GM10847 (cell line): Measurements from ENCODE around the gene PEX5L.

Experiments used
- POLR2A ChIP-seq: IDR thresholded peaks from 2 replicates; pipeline ENCODE4 v1.6.1; 2011; ENCODE audit not compliant: insufficient read length; ENCODE audit errors: extremely low read depth

PEX5L gene, protein sequence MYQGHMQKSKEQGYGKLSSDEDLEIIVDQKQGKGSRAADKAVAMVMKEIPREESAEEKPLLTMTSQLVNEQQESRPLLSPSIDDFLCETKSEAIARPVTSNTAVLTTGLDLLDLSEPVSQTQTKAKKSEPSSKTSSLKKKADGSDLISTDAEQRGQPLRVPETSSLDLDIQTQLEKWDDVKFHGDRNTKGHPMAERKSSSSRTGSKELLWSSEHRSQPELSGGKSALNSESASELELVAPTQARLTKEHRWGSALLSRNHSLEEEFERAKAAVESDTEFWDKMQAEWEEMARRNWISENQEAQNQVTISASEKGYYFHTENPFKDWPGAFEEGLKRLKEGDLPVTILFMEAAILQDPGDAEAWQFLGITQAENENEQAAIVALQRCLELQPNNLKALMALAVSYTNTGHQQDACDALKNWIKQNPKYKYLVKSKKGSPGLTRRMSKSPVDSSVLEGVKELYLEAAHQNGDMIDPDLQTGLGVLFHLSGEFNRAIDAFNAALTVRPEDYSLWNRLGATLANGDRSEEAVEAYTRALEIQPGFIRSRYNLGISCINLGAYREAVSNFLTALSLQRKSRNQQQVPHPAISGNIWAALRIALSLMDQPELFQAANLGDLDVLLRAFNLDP

GRCh38 chr3:180036671-180037455 is at the start of gene PEX5L:
Gene PEX5L (minus strand): TSS chr3:180036937. CDS start chr3:180036599, 338 bp downstream.
- no peak for TF ChIP-seq POLR2A

DNA sequence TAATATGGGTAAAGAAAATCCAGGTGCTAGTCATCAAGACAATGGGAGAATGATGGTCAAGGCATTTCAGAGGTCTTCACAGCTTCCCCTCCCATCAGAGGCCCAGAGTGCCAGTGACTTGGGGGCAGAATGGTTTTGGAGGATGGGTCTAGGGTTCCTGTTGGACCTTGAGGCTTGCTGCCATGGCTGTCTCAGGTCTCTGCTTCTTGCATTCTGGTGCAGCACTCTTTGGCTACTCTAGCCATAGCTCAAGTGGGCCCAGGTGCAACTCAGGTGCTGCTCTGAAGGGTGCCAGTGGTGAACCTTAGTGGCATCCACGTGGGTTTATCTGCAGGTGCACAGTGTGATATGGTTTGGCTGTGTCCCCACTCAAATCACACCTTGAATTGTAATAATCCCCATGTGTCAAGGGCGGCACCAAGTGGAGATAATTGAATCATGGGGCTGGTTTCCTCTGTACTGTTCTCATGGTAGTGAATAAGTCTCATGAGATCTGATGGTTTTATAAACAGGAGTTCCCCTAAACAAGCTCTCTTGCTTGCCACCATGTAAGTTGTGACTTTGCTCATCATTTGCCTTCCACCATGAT is 48.5 kb upstream of the PEX5L start:
- no peak for TF ChIP-seq POLR2A

GRCh38 chr3:180082699-180083098 is 46.0 kb upstream of the PEX5L start:
- TF ChIP-seq POLR2A = no peak

DNA sequence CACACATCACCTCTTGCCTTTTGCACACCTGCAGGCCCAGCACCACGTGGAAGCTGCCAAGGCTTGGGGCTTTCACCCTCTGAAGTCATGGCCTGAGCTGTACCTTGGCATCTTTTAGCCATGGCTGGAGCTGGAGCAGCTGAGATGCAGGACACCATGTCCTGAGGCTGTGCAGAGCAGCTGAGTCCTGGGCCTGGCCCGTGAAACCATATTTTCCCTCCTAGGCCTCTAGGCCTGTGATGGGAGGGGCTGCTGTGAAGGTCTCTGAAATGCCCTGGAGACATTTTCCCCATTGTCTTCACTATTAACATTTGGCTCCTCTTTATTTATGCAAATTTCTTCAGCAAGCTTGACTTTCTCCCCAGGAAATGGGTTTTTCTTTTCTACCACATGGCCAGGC is 41.9 kb upstream of the PEX5L start:
- no peak for TF ChIP-seq POLR2A

DNA sequence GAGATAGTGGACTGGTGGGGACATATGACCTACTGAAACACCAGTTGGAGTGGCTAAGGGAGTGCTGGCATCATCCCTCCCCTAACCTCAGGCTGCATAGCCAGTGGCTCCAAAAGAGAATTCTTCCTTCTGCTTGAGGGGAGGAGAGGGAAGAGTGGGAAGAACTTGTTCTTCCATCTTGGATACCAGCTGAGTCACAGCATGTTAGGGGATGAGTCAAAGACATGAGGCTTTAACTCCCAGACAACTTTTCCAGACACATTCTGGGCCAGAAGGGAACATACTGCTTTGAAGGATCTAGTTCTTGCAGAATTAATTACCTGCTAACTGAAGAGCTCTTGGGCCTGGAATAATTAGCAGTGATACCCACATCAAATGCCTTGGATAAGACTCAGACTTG is 36.8 kb upstream of the PEX5L start:
- TF ChIP-seq POLR2A = no peak

GRCh38 chr3:180072786-180073185 is 36.0 kb upstream of the PEX5L start:
- no peak for TF ChIP-seq POLR2A

GRCh38 chr3:180070925-180071324 is 34.2 kb upstream of the PEX5L start:
- TF ChIP-seq POLR2A = no peak

GRCh38 chr3:180068023-180068422 is 31.3 kb upstream of the PEX5L start:
- no peak for TF ChIP-seq POLR2A

- TF ChIP-seq POLR2A = no peak
These were observed 29.9 kb upstream of the PEX5L start for GRCh38 chr3:180066598-180066997.

GRCh38 chr3:180063783-180064182 is 27.0 kb upstream of the PEX5L start:
- TF ChIP-seq POLR2A = no peak

DNA sequence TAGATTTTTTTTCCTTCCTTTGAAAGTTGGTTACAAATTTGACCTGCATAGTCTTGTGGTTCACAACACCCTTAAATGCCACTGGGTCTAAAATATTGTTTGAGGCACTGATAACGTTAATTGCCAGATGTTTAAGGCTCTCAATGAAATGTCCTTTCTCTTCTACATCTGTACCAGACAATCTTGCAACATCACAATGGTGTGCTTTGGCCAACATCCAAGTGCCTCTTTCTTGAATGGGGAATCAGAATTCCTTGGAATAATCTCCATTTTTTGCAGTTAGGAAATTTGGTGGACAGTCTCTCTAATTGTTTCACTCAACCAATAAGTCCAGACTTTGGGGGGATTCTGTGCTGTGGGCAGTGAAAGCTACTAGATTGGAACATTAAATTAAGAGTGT is 26.0 kb upstream of the PEX5L start:
- TF ChIP-seq POLR2A = no peak

- TF ChIP-seq POLR2A = no peak
These were observed 22.6 kb upstream of the PEX5L start for GRCh38 chr3:180059356-180059755.

DNA sequence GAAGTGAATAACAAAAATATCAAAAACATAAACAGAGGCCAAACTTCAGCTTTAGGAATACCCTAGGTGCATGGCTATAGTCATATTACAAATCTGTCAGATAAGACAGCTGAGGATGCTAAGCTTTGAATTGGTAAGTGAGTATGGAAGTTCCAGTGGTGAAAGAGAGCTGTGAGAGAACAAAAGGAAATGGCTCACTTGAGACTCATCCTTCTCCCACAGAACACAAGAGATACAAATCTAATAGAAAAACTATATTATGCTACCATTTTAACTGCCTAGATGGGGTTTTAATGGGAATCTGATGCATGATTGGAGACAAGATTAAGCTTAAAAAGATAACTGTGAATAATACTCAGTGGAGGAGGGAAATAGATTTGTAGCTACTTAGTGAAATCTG is 21.5 kb upstream of the PEX5L start:
- TF ChIP-seq POLR2A = no peak

GRCh38 chr3:180049391-180049790 is 12.7 kb upstream of the PEX5L start:
- no peak for TF ChIP-seq POLR2A

DNA sequence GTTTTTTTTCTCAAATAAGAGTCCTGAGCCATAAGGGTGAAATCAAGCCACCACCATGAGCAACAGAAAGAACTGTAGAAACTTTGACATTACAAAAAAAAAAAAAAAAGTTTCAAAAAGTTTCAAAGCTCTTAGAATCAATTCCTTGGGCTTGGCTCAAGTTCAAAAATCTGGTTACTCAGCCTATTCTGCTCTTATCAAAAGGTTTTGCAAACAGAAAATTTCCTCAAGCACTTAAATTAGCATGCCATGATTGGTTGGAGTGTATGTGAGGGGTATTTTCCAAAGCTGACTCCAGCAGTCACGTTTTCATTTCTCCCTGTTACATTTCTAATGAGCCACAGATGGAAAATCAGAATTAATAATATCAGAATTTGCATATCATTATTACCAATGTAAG is 12.1 kb upstream of the PEX5L start:
- TF ChIP-seq POLR2A = no peak
